HG03097 (cell line): ENCODE results near the gene FANK1.
"Not testable (repeated sequence)": the region's sequence is repeated elsewhere in the genome, so short reads cannot be mapped to it uniquely, and the experiment has no call there.

Experiments
- ATAC-seq: cut with Tn5 transposase; IDR thresholded peaks from one replicate; pipeline ENCODE4 v1.9.1; 2021; ENCODE audit not compliant: unreplicated experiment, low FRiP score

The FANK1 gene

GRCh38 chr10:126016156-126016805 lies 119.9 kb downstream of the FANK1 start:
- ATAC-seq = no peak

GRCh38 chr10:126016882-126017281 lies 120.5 kb downstream of the FANK1 start:
- ATAC-seq = no peak

- ATAC-seq = no peak
Observed at GRCh38 chr10:126017961-126018560, 121.7 kb downstream of the FANK1 start.

- no peak for ATAC-seq
Observed at GRCh38 chr10:126021833-126022500, 125.6 kb downstream of the FANK1 start.

- no peak for ATAC-seq
Observed at GRCh38 chr10:126022841-126023240, 126.5 kb downstream of the FANK1 start.

- ATAC-seq = no peak
Observed at GRCh38 chr10:126027692-126028091, 131.3 kb downstream of the FANK1 start.

GRCh38 chr10:126029999-126030398 lies 133.6 kb downstream of the FANK1 start:
- no peak for ATAC-seq

GRCh38 chr10:126034586-126034985 lies 138.2 kb downstream of the FANK1 start:
- ATAC-seq = no peak

- ATAC-seq = no peak
Observed at GRCh38 chr10:126036515-126036914, 140.2 kb downstream of the FANK1 start.

GRCh38 chr10:126037946-126038345 lies 141.6 kb downstream of the FANK1 start:
- no peak for ATAC-seq

GRCh38 chr10:126041117-126041516 lies 144.8 kb downstream of the FANK1 start:
- ATAC-seq = no peak

GRCh38 chr10:126041804-126042231 lies 145.5 kb downstream of the FANK1 start:
- ATAC-seq = peak; percentile 99

GRCh38 chr10:126042354-126042753 lies 146.0 kb downstream of the FANK1 start:
- no peak for ATAC-seq

- no peak for ATAC-seq
Observed at GRCh38 chr10:126042906-126043305, 146.5 kb downstream of the FANK1 start.

- no peak for ATAC-seq
Observed at GRCh38 chr10:126043389-126043788, 147.0 kb downstream of the FANK1 start.

- no peak for ATAC-seq
Observed at GRCh38 chr10:126045861-126046260, 149.5 kb downstream of the FANK1 start.

GRCh38 chr10:126046831-126047230 lies 150.5 kb downstream of the FANK1 start:
- no peak for ATAC-seq

GRCh38 chr10:126047749-126048148 lies 151.4 kb downstream of the FANK1 start:
- not testable (repeated sequence) for ATAC-seq

GRCh38 chr10:126049759-126050700 lies 153.7 kb downstream of the FANK1 start:
- no peak for ATAC-seq

- ATAC-seq = no peak
Observed at GRCh38 chr10:126052171-126052570, 155.8 kb downstream of the FANK1 start.

- no peak for ATAC-seq
Observed at GRCh38 chr10:126054191-126054590, 157.8 kb downstream of the FANK1 start.
